Activated B cell treated with CpG ODN at 0.5 μM for 24 hours (primary cell): ENCODE results near the gene FHIT. TPM values are rescaled to one million over a fixed set of nuclear protein-coding genes. Genes with fewer than 3 reads are reported as not detected.

ENCODE experiments used
- ATAC-seq: fragments of 200-7000 bp; cut with Tn5 transposase; one replicate; pipeline ENCODE4 v1.10.0; 2021; ENCODE audit warnings: low read depth, mild to moderate bottlenecking, moderate library complexity
- CTCF ChIA-PET: fragments of 350-600 bp; sonication (Branson Sonifier 250); formaldehyde crosslinking; loops from one replicate; lab custom pipeline; 2021; ENCODE audit warnings: antibody characterized with exemption; lab: Charles Lee
- POLR2A ChIA-PET: fragments of 350-600 bp; sonication (Branson Sonifier 250); formaldehyde crosslinking; loops from one replicate; lab custom pipeline; 2021; ENCODE audit warnings: antibody characterized with exemption; lab: Charles Lee
- DNase-seq: peaks from one replicate; pipeline ENCODE4 v3.0.0; 2022
- H3K27ac Mint-ChIP-seq: one replicate; pipeline ENCODE4 v1.8.0; 2020; ENCODE audit warnings: mixed read lengths
- H3K27me3 Mint-ChIP-seq: one replicate; pipeline ENCODE4 v1.8.0; 2021; ENCODE audit warnings: mixed read lengths
- H3K36me3 Mint-ChIP-seq: one replicate; pipeline ENCODE4 v1.8.0; 2021; ENCODE audit warnings: low read depth, mixed read lengths
- H3K4me1 Mint-ChIP-seq: one replicate; pipeline ENCODE4 v1.8.0; 2021; ENCODE audit warnings: mixed read lengths
- H3K4me3 Mint-ChIP-seq: one replicate; pipeline ENCODE4 v1.8.0; 2020; ENCODE audit warnings: mild to moderate bottlenecking, mixed read lengths
- H3K9me3 Mint-ChIP-seq: one replicate; pipeline ENCODE4 v1.8.0; 2020; ENCODE audit warnings: mixed read lengths
- intact Hi-C: fragments of 100-400 bp; cut with micrococcal nuclease; formaldehyde crosslinking; loops from one replicate; pipeline ENCODE4 v1.15.1; 2024
- total RNA-seq: library from RNA; stranded (reverse); gene quantifications from 2 replicates; pipeline ENCODE4 v1.2.3, GENCODE V29; 2022
- TF ChIP-seq, protein P1 (sequence below): fragments of 200-600 bp; IDR thresholded peaks from one replicate; pipeline ENCODE4 v1.8.0; 2022; ENCODE audit warnings: antibody characterized with exemption, mild to moderate bottlenecking

Gene FHIT
- total RNA-seq, 1 donor from 2014 or later: 5.5 TPM

DNA sequence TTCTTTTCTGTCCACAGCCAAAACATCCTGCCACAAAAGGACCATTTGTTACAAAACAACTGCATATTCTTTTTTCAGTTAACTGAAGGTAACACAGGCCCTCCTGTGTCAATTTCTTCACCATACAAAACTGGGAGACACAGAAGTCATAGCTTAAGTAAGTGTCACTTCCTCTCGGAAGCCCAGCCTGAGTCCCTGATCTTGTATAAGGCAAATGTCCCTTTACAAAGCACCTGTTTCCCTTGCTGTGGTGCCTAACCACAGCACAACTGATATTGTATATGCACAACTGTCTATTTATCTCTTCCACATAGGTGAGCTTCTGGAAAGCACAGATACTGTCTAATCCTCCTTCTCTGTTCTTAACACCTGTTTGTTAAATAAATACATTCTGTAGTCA lies 293.7 kb downstream of the FHIT start:
- TF ChIP-seq, protein P1, sequence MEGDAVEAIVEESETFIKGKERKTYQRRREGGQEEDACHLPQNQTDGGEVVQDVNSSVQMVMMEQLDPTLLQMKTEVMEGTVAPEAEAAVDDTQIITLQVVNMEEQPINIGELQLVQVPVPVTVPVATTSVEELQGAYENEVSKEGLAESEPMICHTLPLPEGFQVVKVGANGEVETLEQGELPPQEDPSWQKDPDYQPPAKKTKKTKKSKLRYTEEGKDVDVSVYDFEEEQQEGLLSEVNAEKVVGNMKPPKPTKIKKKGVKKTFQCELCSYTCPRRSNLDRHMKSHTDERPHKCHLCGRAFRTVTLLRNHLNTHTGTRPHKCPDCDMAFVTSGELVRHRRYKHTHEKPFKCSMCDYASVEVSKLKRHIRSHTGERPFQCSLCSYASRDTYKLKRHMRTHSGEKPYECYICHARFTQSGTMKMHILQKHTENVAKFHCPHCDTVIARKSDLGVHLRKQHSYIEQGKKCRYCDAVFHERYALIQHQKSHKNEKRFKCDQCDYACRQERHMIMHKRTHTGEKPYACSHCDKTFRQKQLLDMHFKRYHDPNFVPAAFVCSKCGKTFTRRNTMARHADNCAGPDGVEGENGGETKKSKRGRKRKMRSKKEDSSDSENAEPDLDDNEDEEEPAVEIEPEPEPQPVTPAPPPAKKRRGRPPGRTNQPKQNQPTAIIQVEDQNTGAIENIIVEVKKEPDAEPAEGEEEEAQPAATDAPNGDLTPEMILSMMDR: no peak
- H3K27me3 Mint-ChIP-seq: no peaks in the 10 kb centered on the region
- H3K27ac Mint-ChIP-seq: no peak overlapping the region
- CTCF ChIA-PET: no interaction called here
- no peaks in the 10 kb centered on the region for H3K36me3 Mint-ChIP-seq
- ATAC-seq (no peak), DNase-seq (no peak)
- H3K4me3 Mint-ChIP-seq: no peak overlapping the region
- peaks cover 18% of the 10 kb centered on the region for H3K9me3 Mint-ChIP-seq
- POLR2A ChIA-PET: no interaction called here
- intact Hi-C loops: no loop called here
- no peaks in the 10 kb centered on the region for H3K4me1 Mint-ChIP-seq

DNA sequence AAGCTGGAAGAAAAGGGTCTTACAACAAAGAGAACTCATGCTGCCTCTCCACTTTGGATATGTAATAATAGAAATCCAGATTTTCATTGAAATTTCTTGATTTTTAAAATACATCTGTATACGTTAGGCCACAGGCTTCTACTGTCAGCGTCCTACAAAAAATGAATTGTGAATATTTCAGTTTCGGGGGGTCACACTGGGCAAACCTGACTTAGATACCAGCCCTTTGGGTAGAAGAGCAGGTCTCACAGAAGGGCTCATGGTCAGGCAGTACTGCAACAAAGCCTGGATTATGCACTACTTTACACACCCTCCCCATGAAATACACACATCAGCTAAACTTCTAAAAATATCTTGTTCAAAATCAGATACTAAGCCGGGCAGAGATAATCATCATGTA lies 294.5 kb downstream of the FHIT start:
- TF ChIP-seq, protein P1: no peak
- no peaks in the 10 kb centered on the region for H3K4me1 Mint-ChIP-seq
- no peak for ATAC-seq
- H3K9me3 Mint-ChIP-seq: peaks cover 21% of the 10 kb centered on the region
- ChIA-PET CTCF (no interaction called here), POLR2A (no interaction called here)
- H3K27me3 Mint-ChIP-seq: no peaks in the 10 kb centered on the region
- no peak overlapping the region for H3K27ac Mint-ChIP-seq
- no peaks in the 10 kb centered on the region for H3K36me3 Mint-ChIP-seq
- no peak for DNase-seq
- H3K4me3 Mint-ChIP-seq: no peak overlapping the region
- intact Hi-C loops: no loop called here

DNA sequence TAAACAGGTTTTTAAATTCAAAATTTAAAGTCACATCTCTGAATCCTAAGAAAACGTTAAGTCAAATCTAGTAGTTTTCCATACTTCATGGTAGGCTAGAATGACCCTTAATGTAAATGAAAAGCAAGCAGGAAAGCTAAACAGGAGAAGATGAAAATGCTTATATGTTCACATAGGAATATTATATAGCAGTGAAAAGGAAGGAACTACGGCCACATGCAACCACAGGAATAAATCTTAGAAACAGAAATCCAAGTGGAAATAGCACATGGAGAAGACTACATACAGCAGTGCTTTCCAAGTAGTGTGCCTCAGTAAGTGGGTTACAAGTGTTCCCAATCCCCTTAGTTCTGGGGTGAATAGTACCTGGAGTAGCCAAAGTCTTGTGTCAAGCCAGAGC lies 296.2 kb downstream of the FHIT start:
- intact Hi-C loops: no loop called here
- H3K27me3 Mint-ChIP-seq: no peaks in the 10 kb centered on the region
- ATAC-seq: no peak
- no peaks in the 10 kb centered on the region for H3K4me1 Mint-ChIP-seq
- CTCF ChIA-PET: no interaction called here
- DNase-seq: no peak
- no peak overlapping the region for H3K4me3 Mint-ChIP-seq
- H3K9me3 Mint-ChIP-seq: peaks cover 16% of the 10 kb centered on the region
- TF ChIP-seq, protein P1: no peak
- POLR2A ChIA-PET: no interaction called here
- H3K27ac Mint-ChIP-seq: no peak overlapping the region
- no peaks in the 10 kb centered on the region for H3K36me3 Mint-ChIP-seq

DNA sequence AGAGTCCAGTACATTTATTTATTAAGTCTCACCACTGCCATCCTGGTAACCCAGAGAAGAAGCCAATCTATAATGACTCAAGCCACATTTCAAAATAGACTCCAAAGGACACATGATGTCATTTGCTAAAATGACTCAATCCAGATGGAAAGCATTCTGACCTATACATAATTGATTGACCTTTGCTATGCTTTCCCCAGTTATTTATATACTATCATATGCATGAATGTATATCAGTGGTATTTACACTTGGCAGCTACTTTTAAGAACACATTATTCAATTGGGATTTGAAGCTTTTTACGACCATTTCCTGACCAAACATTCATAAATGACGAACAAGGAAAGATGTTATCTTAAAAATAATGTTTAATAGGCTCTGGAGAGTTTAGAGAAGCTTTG lies 297.2 kb downstream of the FHIT start:
- Mint-ChIP-seq H3K9me3 (peaks cover 13% of the 10 kb centered on the region), H3K4me3 (no peak overlapping the region), H3K27ac (no peak overlapping the region), H3K27me3 (no peaks in the 10 kb centered on the region), H3K36me3 (no peaks in the 10 kb centered on the region), H3K4me1 (no peaks in the 10 kb centered on the region)
- intact Hi-C loops: no loop called here
- ChIA-PET CTCF (no interaction called here), POLR2A (no interaction called here)
- DNase-seq (no peak), ATAC-seq (no peak)
- TF ChIP-seq, protein P1: no peak

DNA sequence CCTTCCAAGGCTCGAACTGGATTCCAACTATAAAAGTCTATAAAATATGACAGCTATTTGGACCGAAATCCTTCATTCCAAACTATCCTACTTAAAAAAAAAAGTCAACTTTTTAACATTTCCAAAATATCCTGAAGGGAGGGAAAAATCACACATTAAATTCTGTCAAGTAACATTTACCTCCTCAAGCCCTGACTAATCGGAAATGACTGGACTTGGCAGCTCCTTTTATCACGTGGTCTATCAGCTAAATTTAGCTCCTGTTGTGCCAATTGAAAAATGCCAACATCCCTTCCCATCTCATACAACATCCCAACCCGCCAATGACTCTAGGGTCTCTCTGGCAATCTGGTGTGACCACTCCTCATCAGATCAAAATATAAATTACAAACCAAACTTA lies 297.9 kb downstream of the FHIT start:
- peaks cover 13% of the 10 kb centered on the region for H3K9me3 Mint-ChIP-seq
- H3K27me3 Mint-ChIP-seq: no peaks in the 10 kb centered on the region
- intact Hi-C loops: no loop called here
- no peak for DNase-seq
- ATAC-seq: no peak
- H3K4me3 Mint-ChIP-seq: no peak overlapping the region
- POLR2A ChIA-PET: no interaction called here
- H3K36me3 Mint-ChIP-seq: no peaks in the 10 kb centered on the region
- no peak overlapping the region for H3K27ac Mint-ChIP-seq
- no peaks in the 10 kb centered on the region for H3K4me1 Mint-ChIP-seq
- TF ChIP-seq, protein P1: no peak
- CTCF ChIA-PET: no interaction called here
